ENCODE measurements around the gene ZNF548.
A peak's percentile ranks its signal among the peaks of the same experiment; 100 is the strongest.

The ZNF548 gene

DNA sequence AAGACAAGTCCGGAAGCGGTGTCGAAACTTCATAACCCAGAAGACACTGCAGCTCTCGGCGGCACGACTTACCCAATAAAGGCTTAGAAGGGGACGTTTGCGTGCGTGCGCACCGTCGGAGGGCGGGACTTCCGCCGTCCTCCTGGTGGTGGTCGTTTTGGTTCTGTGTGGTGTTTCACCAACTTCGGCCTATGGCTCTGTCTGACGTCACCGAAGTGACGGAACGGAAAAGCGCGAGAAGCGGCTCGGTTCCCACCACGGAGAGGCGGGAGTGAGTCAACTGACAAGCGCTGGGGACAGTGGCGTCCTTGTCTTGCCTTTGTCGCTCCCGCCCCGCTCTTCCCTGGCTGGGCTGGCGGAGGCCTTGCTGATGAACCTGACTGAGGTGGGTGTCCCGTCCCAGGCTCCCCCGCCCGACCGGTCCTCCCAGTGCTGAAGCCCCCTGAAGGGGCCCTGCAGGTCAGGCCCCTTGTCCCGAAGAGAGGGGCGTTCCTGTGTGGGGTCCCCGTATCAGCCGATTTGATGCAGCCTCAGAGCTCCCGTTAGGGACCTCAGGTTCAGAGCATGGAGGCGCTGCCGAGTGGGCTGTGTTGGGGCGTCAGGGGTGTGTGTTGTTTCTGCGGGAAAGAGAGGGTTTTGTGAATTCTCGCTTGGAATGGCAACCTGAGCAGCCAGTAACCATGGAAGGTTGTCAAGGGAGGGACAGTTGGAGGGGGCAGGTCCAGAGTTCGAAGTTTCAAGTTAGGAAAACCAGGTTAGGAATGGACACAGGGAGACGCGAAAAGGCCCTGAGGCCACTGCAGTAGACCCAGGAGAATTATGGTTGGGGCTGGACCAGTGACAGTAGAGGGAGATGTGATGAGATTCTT, at the start of gene ZNF548:
Gene ZNF548, plus strand, starts transcription at position 125 of the 869 bp plus-strand sequence. Its CDS starts 246 bp downstream, at position 371.
- DNase-seq (ENCODE audit: extremely low read depth, low read depth) = peak; percentile 97
- TF ChIP-seq, protein P1, sequence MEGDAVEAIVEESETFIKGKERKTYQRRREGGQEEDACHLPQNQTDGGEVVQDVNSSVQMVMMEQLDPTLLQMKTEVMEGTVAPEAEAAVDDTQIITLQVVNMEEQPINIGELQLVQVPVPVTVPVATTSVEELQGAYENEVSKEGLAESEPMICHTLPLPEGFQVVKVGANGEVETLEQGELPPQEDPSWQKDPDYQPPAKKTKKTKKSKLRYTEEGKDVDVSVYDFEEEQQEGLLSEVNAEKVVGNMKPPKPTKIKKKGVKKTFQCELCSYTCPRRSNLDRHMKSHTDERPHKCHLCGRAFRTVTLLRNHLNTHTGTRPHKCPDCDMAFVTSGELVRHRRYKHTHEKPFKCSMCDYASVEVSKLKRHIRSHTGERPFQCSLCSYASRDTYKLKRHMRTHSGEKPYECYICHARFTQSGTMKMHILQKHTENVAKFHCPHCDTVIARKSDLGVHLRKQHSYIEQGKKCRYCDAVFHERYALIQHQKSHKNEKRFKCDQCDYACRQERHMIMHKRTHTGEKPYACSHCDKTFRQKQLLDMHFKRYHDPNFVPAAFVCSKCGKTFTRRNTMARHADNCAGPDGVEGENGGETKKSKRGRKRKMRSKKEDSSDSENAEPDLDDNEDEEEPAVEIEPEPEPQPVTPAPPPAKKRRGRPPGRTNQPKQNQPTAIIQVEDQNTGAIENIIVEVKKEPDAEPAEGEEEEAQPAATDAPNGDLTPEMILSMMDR (IDR thresholded peaks at IDR 0.05; ENCODE audit: low read depth, low read length) = peak; percentile 18

DNA sequence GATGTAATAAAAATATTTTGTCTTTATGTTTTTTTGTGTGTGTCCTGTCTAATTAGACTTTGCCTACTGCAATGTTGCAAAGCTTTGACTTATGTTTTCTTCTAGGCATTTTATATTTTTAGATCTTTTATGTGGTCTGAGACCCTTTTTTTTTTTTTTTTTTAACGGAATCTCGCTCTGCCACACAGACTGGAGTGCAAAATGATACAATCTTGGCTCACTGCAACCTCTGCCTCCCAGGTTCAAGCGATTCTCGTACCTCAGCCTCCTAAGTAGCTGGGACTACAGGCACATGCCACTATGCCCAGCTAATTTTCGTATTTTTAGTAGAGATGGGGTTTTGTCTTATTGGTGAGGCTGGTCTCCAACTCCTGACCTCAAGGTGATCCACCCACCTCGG, 47.1 kb upstream of the ZNF548 start:
- no peak for DNase-seq (ENCODE audit: extremely low read depth, low read depth)
- TF ChIP-seq, protein P1 (IDR thresholded peaks at IDR 0.05; ENCODE audit: low read depth, low read length) = no peak

DNA sequence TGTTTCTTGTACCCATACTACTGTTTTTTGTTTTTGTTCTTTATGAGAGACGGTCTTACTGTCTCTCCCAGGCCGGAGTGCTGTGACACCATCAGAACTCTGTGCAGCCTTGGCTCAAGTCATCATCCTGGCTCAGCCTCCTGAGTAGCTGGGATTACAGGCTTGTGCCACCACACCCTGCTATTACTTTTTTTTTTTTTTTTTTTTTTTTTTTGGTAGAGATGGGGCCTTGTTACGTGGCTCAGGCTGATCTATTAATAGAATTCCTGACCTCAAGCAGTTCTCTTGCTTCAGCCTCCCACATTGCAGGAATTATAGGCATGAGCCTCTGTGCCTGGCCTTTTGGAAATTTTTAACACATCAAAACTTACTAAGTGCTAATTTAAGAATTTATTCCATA, 41.5 kb upstream of the ZNF548 start:
- TF ChIP-seq, protein P1 (IDR thresholded peaks at IDR 0.05; ENCODE audit: low read depth, low read length) = no peak
- DNase-seq (ENCODE audit: extremely low read depth, low read depth) = no peak

DNA sequence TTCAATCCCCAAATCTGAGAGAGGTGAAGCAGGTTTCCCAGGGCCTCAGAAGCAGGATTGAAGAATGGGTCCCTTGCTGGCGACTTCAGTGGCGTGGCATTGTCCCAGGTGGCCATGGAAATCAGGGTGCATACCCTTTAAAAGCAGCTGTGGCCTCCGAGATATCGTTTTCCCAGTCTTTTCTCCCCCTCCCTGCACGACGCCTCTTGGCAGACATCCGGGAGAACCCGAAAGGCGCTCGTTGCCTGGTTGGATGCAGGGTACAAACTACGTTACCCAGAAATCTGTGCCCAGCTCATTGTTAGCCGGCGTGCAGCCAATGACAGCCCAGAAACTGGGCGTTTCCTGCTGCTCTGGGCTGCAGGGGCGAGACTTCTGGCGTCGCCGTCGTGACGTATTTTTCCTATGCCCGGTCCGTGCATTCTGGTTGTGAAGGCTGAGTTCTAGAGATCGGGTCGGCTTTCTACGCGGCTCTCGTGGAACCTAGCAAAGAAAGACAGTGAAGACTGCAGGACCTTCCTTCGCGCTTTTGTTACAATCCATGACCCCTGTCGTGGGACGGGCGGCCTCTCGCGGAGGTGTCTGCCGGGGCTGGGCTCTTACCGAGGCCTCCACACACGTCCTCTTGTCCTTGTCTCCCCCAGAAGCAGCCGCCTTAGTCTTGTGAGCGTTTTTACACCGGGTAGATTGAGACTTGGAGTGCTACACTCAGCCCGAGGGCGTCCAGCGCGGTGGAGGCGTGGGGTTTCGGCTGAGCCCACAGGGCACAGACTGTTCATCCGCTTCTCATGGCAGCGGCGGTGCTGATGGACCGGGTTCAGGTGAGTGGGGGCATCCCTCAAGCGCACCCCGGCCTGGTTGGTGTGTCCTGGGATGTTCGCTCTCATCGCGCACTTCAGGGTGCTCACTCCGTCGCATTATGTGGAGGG, 38.5 kb upstream of the ZNF548 start, which contains the start of gene ZNF304:
Gene ZNF304, plus strand, starts transcription at position 395 of the 929 bp plus-strand sequence. Its CDS starts 394 bp downstream, at position 789.
- peak; percentile 80 for DNase-seq (ENCODE audit: extremely low read depth, low read depth)
- TF ChIP-seq, protein P1 (IDR thresholded peaks at IDR 0.05; ENCODE audit: low read depth, low read length) = no peak; the same call in 1 of the 2 replicates

DNA sequence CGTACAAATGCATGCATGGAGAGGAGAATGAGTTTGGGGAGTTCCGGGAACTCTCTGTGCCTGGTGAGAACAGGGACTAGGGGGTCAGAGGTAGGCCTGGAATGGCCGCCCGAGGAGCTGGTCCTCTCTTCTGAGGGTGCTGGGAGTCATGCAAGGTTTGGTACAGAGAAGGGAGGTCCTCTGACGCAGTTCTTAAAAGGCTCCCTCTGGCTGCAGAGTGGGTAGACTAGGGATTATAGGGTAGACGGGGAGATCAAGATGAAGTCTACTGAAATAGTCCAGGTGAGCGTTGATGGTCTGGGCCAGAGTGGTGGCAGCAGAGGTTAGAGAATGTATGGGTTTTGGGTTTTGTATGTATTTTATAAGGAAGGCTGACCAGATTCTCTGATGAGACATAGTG, 37.8 kb upstream of the ZNF548 start:
- no peak for DNase-seq (ENCODE audit: extremely low read depth, low read depth)
- TF ChIP-seq, protein P1 (IDR thresholded peaks at IDR 0.05; ENCODE audit: low read depth, low read length) = no peak

DNA sequence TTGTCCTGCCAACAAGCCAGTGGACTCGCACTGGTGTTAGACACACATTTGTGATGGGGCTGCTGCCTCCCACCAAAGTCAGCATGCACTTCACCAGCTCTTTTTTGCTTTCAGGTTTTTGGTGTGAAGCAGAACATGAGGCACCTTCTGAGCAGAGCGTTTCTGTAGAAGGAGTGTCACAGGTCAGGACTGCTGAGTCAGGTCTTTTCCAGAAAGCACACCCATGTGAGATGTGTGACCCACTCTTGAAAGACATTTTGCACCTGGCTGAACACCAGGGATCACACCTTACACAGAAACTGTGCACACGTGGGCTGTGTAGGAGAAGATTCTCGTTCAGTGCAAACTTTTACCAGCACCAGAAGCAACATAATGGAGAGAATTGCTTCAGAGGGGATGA, 33.7 kb upstream of the ZNF548 start:
- TF ChIP-seq, protein P1 (IDR thresholded peaks at IDR 0.05; ENCODE audit: low read depth, low read length) = no peak
- DNase-seq (ENCODE audit: extremely low read depth, low read depth) = no peak

Data from AG09319 (cell line).